DOHH2 (cell line): ENCODE results near the gene CCDC88C.

Experiments used
- EZH2phosphoT487 ChIP-seq: fragments of 200-600 bp; sonication (generic); IDR thresholded peaks from 2 replicates; pipeline ENCODE4 v1.6.1; 2017; ENCODE audit warnings: borderline replicate concordance, mild to moderate bottlenecking, antibody characterized with exemption, low read length, moderate library complexity, mixed read lengths
- TF ChIP-seq, protein P1 (sequence below): fragments of 200-600 bp; sonication (generic); IDR thresholded peaks from one replicate; pipeline ENCODE4 v1.5.1; 2014; ENCODE audit warnings: antibody characterized with exemption, mild to moderate bottlenecking, low read depth, low read length; ENCODE audit not compliant: poor library complexity, severe bottlenecking

DNA sequence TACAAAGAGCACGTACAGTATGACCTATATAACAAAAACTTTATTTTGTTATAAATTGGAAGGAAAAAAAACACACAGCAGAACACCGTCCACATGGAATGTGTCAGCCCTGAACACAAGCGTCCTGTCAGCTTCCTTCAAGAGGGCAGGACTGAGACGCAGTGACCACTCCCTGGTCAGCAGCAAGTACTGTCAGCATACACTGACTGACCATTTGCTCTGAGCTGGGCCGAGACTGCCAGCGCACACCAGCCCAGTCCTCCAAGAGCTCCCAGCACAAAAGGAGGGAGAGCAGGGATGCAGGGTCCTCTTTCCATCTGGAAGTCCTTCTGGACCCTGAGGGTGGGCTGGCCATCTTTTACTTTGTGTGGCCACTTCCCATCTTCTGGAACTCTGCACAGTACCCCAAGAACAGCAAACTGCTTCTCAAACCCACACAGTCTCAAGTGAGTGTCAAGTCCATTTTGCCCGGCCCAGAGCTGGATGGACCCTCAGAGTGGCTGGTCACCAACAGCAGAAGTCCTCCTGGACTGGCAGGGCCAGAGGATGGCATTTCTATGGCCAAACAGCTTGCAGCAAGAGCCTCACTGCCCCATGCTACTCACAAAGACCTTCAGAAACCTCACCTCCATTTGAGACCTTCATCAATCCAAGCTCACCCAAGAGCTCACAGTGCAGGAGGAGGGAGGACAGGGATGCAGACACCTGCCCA is 11.7 kb downstream of the CCDC88C start:
- TF ChIP-seq, protein P1, sequence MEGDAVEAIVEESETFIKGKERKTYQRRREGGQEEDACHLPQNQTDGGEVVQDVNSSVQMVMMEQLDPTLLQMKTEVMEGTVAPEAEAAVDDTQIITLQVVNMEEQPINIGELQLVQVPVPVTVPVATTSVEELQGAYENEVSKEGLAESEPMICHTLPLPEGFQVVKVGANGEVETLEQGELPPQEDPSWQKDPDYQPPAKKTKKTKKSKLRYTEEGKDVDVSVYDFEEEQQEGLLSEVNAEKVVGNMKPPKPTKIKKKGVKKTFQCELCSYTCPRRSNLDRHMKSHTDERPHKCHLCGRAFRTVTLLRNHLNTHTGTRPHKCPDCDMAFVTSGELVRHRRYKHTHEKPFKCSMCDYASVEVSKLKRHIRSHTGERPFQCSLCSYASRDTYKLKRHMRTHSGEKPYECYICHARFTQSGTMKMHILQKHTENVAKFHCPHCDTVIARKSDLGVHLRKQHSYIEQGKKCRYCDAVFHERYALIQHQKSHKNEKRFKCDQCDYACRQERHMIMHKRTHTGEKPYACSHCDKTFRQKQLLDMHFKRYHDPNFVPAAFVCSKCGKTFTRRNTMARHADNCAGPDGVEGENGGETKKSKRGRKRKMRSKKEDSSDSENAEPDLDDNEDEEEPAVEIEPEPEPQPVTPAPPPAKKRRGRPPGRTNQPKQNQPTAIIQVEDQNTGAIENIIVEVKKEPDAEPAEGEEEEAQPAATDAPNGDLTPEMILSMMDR = no peak
- TF ChIP-seq EZH2phosphoT487 = no peak
